ENCODE measurements around the gene GRAMD2B. TPM values are rescaled to one million over a fixed set of nuclear protein-coding genes. Genes with fewer than 3 reads are reported as not detected.

The GRAMD2B gene
- polyA plus RNA-seq, 4 donors, result 13.7 to 39.1 (median 20.4) TPM

DNA sequence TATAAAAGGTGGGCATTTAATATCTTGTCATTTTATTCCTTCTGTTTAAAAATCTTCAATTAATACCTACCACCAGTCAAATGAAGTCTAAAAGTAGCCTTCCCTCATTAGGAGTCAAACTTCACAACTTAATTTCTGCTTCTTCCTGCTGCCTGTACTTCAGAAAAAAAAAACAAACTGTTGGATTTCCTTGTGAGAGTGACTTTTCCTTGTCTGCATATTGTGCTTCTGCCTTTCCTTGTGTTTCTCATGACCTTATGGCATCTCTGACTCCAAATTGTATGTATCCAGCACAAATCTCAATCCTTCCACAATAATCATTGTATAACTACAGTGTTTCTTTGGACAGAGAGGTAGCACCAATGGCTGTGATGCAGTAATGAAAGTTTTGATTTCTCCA is 32.1 kb downstream of the GRAMD2B start:
- DNase-seq (no peak), FAIRE-seq (no peak)
- H3K27me3 ChIP-seq (ENCODE audit: control insufficient read depth in 3 of 3, insufficient read depth in 3 of 3, low read length in 3 of 3), result no peaks in the 10 kb centered on the region
- no peaks in the 10 kb centered on the region for H3K9me3 ChIP-seq (ENCODE audit: control insufficient read depth in 2 of 2, insufficient read depth in 1 of 2, low read depth in 1 of 2, low read length in 1 of 2)
- H3K27ac ChIP-seq (ENCODE audit: low read depth in 1 of 3, low read length in 2 of 3), result no peak overlapping the region
- H3K4me1 ChIP-seq (ENCODE audit: control insufficient read depth in 3 of 3, insufficient read depth in 2 of 3, low read depth in 1 of 3, low read length in 2 of 3), result peaks cover 0 to 7% (median 2%) of the 10 kb centered on the region in 3 donors
- peaks cover 0 to 25% (median 1%) of the 10 kb centered on the region in 3 donors for H3K36me3 ChIP-seq (ENCODE audit: control insufficient read depth in 3 of 3, insufficient read depth in 2 of 3, low read depth in 1 of 3, low read length in 3 of 3)
- H3K4me3 ChIP-seq (ENCODE audit: low read depth in 1 of 3, low read length in 3 of 3), result no peak overlapping the region

DNA sequence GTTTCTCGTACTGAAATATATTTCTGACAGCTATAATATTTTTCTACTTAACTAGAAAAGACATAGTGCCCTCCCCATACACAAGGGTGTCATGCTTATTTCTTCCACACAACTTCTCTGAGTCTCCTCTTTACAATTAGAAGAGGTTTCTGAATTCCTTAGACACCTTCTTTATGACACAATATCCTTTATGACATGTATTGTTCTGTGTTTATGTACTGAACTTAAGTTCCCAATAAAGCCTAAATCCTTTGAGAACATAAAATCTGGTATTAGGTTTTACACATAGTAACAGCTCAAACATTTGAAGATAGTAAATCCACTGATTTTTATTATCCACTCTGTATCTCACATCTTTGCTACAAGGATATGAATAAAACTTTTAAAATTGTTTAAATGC is 32.5 kb downstream of the GRAMD2B start:
- Histone ChIP-seq H3K4me3 (ENCODE audit: low read depth in 1 of 3, low read length in 3 of 3) (no peak overlapping the region), H3K4me1 (ENCODE audit: control insufficient read depth in 3 of 3, insufficient read depth in 2 of 3, low read depth in 1 of 3, low read length in 2 of 3) (peaks cover 0 to 7% (median 2%) of the 10 kb centered on the region in 3 donors), H3K36me3 (ENCODE audit: control insufficient read depth in 3 of 3, insufficient read depth in 2 of 3, low read depth in 1 of 3, low read length in 3 of 3) (peaks cover 0 to 24% (median 3%) of the 10 kb centered on the region in 3 donors), H3K27me3 (ENCODE audit: control insufficient read depth in 3 of 3, insufficient read depth in 3 of 3, low read length in 3 of 3) (no peaks in the 10 kb centered on the region), H3K9me3 (ENCODE audit: control insufficient read depth in 2 of 2, insufficient read depth in 1 of 2, low read depth in 1 of 2, low read length in 1 of 2) (no peaks in the 10 kb centered on the region), H3K27ac (ENCODE audit: low read depth in 1 of 3, low read length in 2 of 3) (no peak overlapping the region)
- DNase-seq, result no peak
- FAIRE-seq, result no peak
- 93 to 98% (median 95%) methylated on average over 1 of the region's 1 CpG for WGBS, 3 donors

DNA sequence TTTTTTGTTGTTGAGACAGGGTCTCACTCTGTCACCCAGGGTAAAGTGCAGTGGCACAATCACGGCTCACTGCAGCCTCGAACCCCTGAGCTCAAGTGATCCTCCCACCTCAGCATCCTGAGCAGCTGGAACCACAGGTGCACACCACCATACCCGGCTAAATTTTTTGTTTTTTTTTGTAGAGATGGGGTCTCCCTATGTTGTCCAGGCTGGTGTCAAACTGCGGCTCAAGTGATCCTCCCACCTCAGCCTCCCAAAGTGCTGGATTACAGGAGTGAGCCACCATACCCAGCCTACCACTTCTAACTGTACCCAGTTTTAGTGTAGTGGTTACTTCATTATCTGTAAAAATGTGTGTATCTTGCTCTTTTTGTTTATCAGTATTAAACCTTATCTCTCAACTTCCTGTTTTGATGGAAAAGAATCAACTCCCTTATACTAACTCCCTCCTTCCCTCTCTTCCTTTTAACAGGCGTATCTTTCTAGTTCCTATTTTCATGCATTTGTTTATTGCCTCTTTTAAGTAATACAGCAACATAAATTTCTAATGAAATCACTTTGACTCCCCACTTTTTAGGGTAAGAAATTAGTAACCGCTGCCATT is 33.1 kb downstream of the GRAMD2B start:
- H3K36me3 ChIP-seq (ENCODE audit: control insufficient read depth in 3 of 3, insufficient read depth in 2 of 3, low read depth in 1 of 3, low read length in 3 of 3), result peaks cover 0 to 21% (median 3%) of the 10 kb centered on the region in 3 donors
- no peak overlapping the region for H3K4me3 ChIP-seq (ENCODE audit: low read depth in 1 of 3, low read length in 3 of 3)
- no peaks in the 10 kb centered on the region for H3K27me3 ChIP-seq (ENCODE audit: control insufficient read depth in 3 of 3, insufficient read depth in 3 of 3, low read length in 3 of 3)
- no peak overlapping the region for H3K27ac ChIP-seq (ENCODE audit: low read depth in 1 of 3, low read length in 2 of 3)
- DNase-seq (no peak), FAIRE-seq (no peak)
- WGBS, 3 donors, result 74 to 88% (median 75%) methylated on average over 6 of the region's 6 CpGs
- peaks cover 0 to 3% (median 0%) of the 10 kb centered on the region in 3 donors for H3K4me1 ChIP-seq (ENCODE audit: control insufficient read depth in 3 of 3, insufficient read depth in 2 of 3, low read depth in 1 of 3, low read length in 2 of 3)
- no peaks in the 10 kb centered on the region for H3K9me3 ChIP-seq (ENCODE audit: control insufficient read depth in 2 of 2, insufficient read depth in 1 of 2, low read depth in 1 of 2, low read length in 1 of 2)

DNA sequence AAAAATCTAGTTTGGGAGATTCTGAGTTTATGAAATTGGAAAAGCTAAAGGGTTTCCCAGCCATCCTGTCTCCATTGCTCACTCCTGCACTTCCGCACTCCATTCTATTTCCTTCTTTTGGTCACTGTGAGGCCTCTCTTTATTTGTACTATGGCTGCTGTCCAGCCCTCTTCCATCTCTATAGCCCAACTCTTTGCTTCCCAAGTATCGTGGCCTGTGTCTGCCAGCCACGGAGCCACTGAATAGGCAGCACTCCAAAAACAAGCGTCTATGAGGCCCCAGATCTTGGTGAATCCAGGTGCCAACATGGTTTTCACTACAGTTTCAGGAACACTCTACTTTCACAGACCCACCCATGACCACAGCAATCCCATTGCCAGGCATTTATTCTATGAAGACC is 37.2 kb downstream of the GRAMD2B start:
- DNase-seq (no peak), FAIRE-seq (no peak)
- H3K9me3 ChIP-seq (ENCODE audit: control insufficient read depth in 2 of 2, insufficient read depth in 1 of 2, low read depth in 1 of 2, low read length in 1 of 2), result no peaks in the 10 kb centered on the region
- no peaks in the 10 kb centered on the region for H3K27me3 ChIP-seq (ENCODE audit: control insufficient read depth in 3 of 3, insufficient read depth in 3 of 3, low read length in 3 of 3)
- no peak overlapping the region for H3K27ac ChIP-seq (ENCODE audit: low read depth in 1 of 3, low read length in 2 of 3)
- H3K4me1 ChIP-seq (ENCODE audit: control insufficient read depth in 3 of 3, insufficient read depth in 2 of 3, low read depth in 1 of 3, low read length in 2 of 3), result peaks cover 3 to 14% (median 5%) of the 10 kb centered on the region in 3 donors
- peaks cover 0 to 14% (median 5%) of the 10 kb centered on the region in 3 donors for H3K36me3 ChIP-seq (ENCODE audit: control insufficient read depth in 3 of 3, insufficient read depth in 2 of 3, low read depth in 1 of 3, low read length in 3 of 3)
- WGBS, 3 donors, result 90 to 94% (median 92%) methylated on average over 4 of the region's 4 CpGs
- no peak overlapping the region for H3K4me3 ChIP-seq (ENCODE audit: low read depth in 1 of 3, low read length in 3 of 3)

DNA sequence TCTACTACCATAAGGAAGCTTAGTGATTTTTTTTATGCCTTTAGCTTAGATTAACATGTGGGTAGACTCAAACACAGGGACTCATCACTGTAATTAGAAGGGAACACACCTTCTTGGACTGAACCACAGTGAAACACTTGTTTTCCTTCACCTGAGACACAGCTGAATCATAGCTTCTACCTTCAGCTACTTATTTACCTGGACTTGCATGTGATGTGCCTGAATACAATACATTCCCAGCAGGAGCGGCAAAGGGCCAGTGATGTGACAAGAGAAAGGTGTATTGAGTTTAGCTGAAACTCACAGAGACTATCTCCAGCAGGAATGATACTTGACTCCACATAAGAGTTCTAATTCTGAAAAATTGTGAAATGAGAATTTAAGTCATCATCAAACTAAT is 37.8 kb downstream of the GRAMD2B start:
- H3K4me1 ChIP-seq (ENCODE audit: control insufficient read depth in 3 of 3, insufficient read depth in 2 of 3, low read depth in 1 of 3, low read length in 2 of 3), result peaks cover 3 to 19% (median 5%) of the 10 kb centered on the region in 3 donors
- H3K36me3 ChIP-seq (ENCODE audit: control insufficient read depth in 3 of 3, insufficient read depth in 2 of 3, low read depth in 1 of 3, low read length in 3 of 3), result peaks cover 0 to 18% (median 7%) of the 10 kb centered on the region in 3 donors
- H3K27ac ChIP-seq (ENCODE audit: low read depth in 1 of 3, low read length in 2 of 3), result no peak overlapping the region
- DNase-seq, result peak in 1 of 2 donors; percentile 26
- no peaks in the 10 kb centered on the region for H3K27me3 ChIP-seq (ENCODE audit: control insufficient read depth in 3 of 3, insufficient read depth in 3 of 3, low read length in 3 of 3)
- no peak overlapping the region for H3K4me3 ChIP-seq (ENCODE audit: low read depth in 1 of 3, low read length in 3 of 3)
- no peak for FAIRE-seq
- no peaks in the 10 kb centered on the region for H3K9me3 ChIP-seq (ENCODE audit: control insufficient read depth in 2 of 2, insufficient read depth in 1 of 2, low read depth in 1 of 2, low read length in 1 of 2)
- 95 to 98% (median 97%) methylated on average over 1 of the region's 1 CpG for WGBS, 3 donors

DNA sequence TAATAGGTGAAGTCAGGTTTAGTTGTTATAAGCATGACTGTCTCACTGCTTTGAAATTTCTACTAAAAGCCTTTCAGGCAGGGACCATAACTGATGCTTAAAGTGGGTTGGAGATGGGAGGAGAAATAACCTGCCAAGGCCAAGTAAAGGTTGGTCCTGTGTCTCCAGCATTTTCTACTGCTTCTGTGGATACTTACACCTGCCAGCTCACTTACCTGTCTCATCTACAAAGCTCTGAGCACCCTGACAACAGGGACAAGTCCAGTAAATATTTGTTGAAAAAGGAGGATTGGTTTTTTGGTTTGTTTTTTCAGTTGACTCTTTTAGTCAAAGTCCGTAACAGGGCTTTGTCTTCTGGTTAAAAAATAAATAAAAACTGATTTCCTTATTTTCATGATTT is 38.6 kb downstream of the GRAMD2B start:
- no peak for DNase-seq
- Histone ChIP-seq H3K9me3 (ENCODE audit: control insufficient read depth in 2 of 2, insufficient read depth in 1 of 2, low read depth in 1 of 2, low read length in 1 of 2) (no peaks in the 10 kb centered on the region), H3K27me3 (ENCODE audit: control insufficient read depth in 3 of 3, insufficient read depth in 3 of 3, low read length in 3 of 3) (no peaks in the 10 kb centered on the region), H3K36me3 (ENCODE audit: control insufficient read depth in 3 of 3, insufficient read depth in 2 of 3, low read depth in 1 of 3, low read length in 3 of 3) (peaks cover 3 to 22% (median 12%) of the 10 kb centered on the region in 3 donors), H3K27ac (ENCODE audit: low read depth in 1 of 3, low read length in 2 of 3) (no peak overlapping the region), H3K4me3 (ENCODE audit: low read depth in 1 of 3, low read length in 3 of 3) (no peak overlapping the region), H3K4me1 (ENCODE audit: control insufficient read depth in 3 of 3, insufficient read depth in 2 of 3, low read depth in 1 of 3, low read length in 2 of 3) (peaks cover 3 to 21% (median 5%) of the 10 kb centered on the region in 3 donors)
- 78 to 84% (median 79%) methylated on average over 1 of the region's 1 CpG for WGBS, 3 donors
- no peak for FAIRE-seq

DNA sequence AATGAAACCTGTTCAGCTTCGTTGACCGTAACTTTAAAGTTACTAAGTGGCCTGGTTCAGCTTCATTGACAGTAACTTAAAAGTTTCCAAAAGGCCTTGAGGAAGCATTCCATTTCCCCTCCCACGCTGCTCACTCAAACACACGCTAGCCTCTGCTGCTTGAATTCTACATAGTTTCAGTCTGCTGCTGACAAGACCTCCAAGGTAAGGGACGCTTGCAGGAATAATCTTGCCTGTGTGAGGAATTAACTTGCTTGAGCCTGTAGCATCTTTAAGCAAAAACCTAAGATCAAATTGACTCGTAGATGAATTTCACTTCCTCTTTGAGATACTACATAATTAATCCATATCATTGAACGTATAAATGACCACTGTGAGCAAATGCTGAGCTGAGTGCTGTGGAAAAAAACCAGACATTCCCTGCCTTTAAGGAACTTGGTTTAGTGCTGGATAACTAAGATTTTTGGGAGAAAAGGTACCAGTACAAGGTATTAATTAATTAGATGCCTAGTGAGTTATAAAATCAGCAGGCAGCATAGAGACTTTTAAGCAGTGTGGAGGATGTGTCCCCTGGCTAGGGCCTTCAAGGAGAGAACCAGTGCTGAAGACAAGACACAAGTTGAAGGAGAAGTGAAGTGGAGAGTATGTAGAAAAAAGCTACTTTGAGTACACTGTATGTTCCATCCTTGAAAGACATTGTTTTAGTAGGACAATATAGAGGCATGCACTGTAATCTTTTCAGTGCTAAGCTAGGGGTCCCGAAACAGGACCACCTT is 39.2 kb downstream of the GRAMD2B start:
- H3K36me3 ChIP-seq (ENCODE audit: control insufficient read depth in 3 of 3, insufficient read depth in 2 of 3, low read depth in 1 of 3, low read length in 3 of 3), result peaks cover 3 to 19% (median 12%) of the 10 kb centered on the region in 3 donors
- no peak for FAIRE-seq

DNA sequence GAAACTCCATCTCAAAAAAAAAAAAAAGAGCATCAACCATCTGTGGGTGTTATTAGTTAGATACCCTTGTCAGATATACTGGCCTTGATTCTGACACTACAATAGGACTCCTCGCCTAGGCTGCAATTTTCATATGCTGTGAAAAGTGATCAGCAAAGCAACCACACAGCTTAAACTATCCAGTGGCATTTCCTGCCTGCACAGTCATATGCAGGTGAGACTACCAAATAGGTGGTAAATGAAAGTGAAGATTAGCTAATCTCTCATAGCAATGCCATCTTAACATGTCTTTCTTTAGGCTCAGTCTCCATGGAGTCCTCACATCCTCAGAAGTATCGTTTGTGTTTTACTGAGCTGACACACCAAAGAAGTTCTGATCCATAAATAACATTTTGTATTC is 40.8 kb downstream of the GRAMD2B start:
- H3K9me3 ChIP-seq (ENCODE audit: control insufficient read depth in 2 of 2, insufficient read depth in 1 of 2, low read depth in 1 of 2, low read length in 1 of 2), result no peaks in the 10 kb centered on the region
- no peak overlapping the region for H3K4me3 ChIP-seq (ENCODE audit: low read depth in 1 of 3, low read length in 3 of 3)
- peak overlapping the region in 1 of 3 donors; percentile 55 for H3K27ac ChIP-seq (ENCODE audit: low read depth in 1 of 3, low read length in 2 of 3)
- 82 to 87% (median 85%) methylated on average over 2 of the region's 2 CpGs for WGBS, 3 donors
- peaks cover 3 to 21% (median 5%) of the 10 kb centered on the region in 3 donors for H3K4me1 ChIP-seq (ENCODE audit: control insufficient read depth in 3 of 3, insufficient read depth in 2 of 3, low read depth in 1 of 3, low read length in 2 of 3)
- no peak for FAIRE-seq
- H3K27me3 ChIP-seq (ENCODE audit: control insufficient read depth in 3 of 3, insufficient read depth in 3 of 3, low read length in 3 of 3), result no peaks in the 10 kb centered on the region
- DNase-seq, result no peak
- peaks cover 3 to 20% (median 12%) of the 10 kb centered on the region in 3 donors for H3K36me3 ChIP-seq (ENCODE audit: control insufficient read depth in 3 of 3, insufficient read depth in 2 of 3, low read depth in 1 of 3, low read length in 3 of 3)

More for the DNA sequence above, 39.2 kb downstream of the GRAMD2B start:
- Histone ChIP-seq H3K27ac (ENCODE audit: low read depth in 1 of 3, low read length in 2 of 3) (no peak overlapping the region), H3K4me1 (ENCODE audit: control insufficient read depth in 3 of 3, insufficient read depth in 2 of 3, low read depth in 1 of 3, low read length in 2 of 3) (peaks cover 3 to 21% (median 5%) of the 10 kb centered on the region in 3 donors), H3K4me3 (ENCODE audit: low read depth in 1 of 3, low read length in 3 of 3) (no peak overlapping the region), H3K9me3 (ENCODE audit: control insufficient read depth in 2 of 2, insufficient read depth in 1 of 2, low read depth in 1 of 2, low read length in 1 of 2) (no peaks in the 10 kb centered on the region), H3K27me3 (ENCODE audit: control insufficient read depth in 3 of 3, insufficient read depth in 3 of 3, low read length in 3 of 3) (no peaks in the 10 kb centered on the region)
- WGBS, 3 donors, result 64 to 69% (median 68%) methylated on average over 8 of the region's 8 CpGs
- no peak for DNase-seq

All from small intestine (tissue), 7 donors.